ENCODE data around the gene LPAR1.

Gene LPAR1

GRCh38 chr9:110935829-110936228 is 102.4 kb downstream of the LPAR1 start:
- no peak for TF ChIP-seq SPI1 (IDR thresholded peaks at IDR 0.05; ENCODE audit: borderline replicate concordance, low read depth)
- TF ChIP-seq CTCF (IDR thresholded peaks at IDR 0.05; ENCODE audit: insufficient read depth, low read length): no peak
- TF ChIP-seq REST (IDR thresholded peaks at IDR 0.05; ENCODE audit: insufficient replicate concordance, low read depth): no peak
- DNase-seq (ENCODE audit: low read depth in 1 of 2, low spot score in 1 of 2): no peak
- no peak overlapping the region for H3K27ac ChIP-seq (replicated peaks)
- no peaks in the 10 kb centered on the region for H3K27me3 ChIP-seq (ENCODE audit: insufficient read depth, poor library complexity, severe bottlenecking)
- no peak overlapping the region for H3K4me3 ChIP-seq (replicated peaks; ENCODE audit: insufficient read depth, low read length)

DNA sequence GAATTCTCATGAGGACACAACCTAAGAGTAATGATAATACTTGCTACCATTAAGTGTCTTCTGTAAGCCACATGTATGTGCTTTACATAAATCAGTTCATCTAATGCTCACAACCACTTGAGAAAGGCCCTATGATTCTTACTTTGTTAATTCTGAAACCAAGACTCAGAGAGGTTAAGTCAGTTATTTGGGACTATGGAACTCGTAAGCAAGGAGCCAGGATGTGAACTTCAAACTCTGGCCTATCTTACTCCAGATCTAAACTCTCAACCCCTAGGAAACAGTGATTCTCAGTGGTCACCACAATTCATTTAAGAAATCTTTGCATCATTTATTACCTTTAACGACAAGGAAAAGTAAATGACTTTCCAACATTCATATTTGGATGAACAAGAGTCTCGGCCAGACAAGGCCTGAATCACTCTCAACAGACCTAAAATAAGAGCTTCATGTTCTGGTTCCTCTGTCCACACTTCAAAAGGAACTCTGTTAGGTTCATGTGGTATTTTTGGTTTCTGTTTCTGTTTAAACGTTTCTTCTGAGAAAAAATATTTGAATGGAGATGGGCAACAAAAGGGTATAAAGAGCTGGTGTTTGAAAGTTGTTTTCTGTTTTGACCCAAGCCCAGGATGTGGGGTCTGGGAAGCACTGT is 104.8 kb downstream of the LPAR1 start:
- no peak for DNase-seq (ENCODE audit: low read depth in 1 of 2, low spot score in 1 of 2)
- Histone ChIP-seq H3K27me3 (ENCODE audit: insufficient read depth, poor library complexity, severe bottlenecking) (no peaks in the 10 kb centered on the region), H3K4me3 (replicated peaks; ENCODE audit: insufficient read depth, low read length) (no peak overlapping the region), H3K27ac (replicated peaks) (no peak overlapping the region)
- TF ChIP-seq SPI1 (IDR thresholded peaks at IDR 0.05; ENCODE audit: borderline replicate concordance, low read depth): no peak
- TF ChIP-seq CTCF (IDR thresholded peaks at IDR 0.05; ENCODE audit: insufficient read depth, low read length): no peak
- no peak for TF ChIP-seq POLR2AphosphoS5 (IDR thresholded peaks at IDR 0.05; ENCODE audit: low read depth)
- no peak for TF ChIP-seq GABPA (IDR thresholded peaks at IDR 0.05; ENCODE audit: low read depth)
- no peak for TF ChIP-seq REST (IDR thresholded peaks at IDR 0.05; ENCODE audit: insufficient replicate concordance, low read depth)

DNA sequence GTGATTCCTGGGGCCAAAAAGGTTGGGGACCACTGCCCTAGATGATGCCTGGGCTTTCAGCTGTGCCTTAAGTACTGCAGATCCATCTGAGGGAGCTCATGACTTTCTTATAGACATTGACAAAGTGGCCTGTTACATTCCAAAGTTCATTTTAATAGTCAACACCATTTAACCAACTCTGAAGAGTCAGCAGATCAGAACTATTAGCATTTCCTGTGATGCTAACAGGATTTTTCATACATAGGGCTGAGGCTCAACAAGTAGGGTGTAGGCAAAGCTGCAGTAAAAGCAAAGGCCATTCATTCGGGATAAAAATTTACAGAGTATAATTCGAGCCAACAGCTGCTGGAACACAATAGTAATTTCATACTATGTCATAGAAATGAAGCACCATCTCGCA is 105.4 kb downstream of the LPAR1 start:
- no peak overlapping the region for H3K27ac ChIP-seq (replicated peaks)
- no peaks in the 10 kb centered on the region for H3K27me3 ChIP-seq (ENCODE audit: insufficient read depth, poor library complexity, severe bottlenecking)
- DNase-seq (ENCODE audit: low read depth in 1 of 2, low spot score in 1 of 2): no peak
- no peak overlapping the region for H3K4me3 ChIP-seq (replicated peaks; ENCODE audit: insufficient read depth, low read length)
- no peak for TF ChIP-seq REST (IDR thresholded peaks at IDR 0.05; ENCODE audit: insufficient replicate concordance, low read depth)
- TF ChIP-seq CTCF (IDR thresholded peaks at IDR 0.05; ENCODE audit: insufficient read depth, low read length): no peak
- TF ChIP-seq POLR2AphosphoS5 (IDR thresholded peaks at IDR 0.05; ENCODE audit: low read depth): no peak
- TF ChIP-seq GABPA (IDR thresholded peaks at IDR 0.05; ENCODE audit: low read depth): no peak
- TF ChIP-seq SPI1 (IDR thresholded peaks at IDR 0.05; ENCODE audit: borderline replicate concordance, low read depth): no peak
